WTC11 (cell line): ENCODE data around the gene CD48. TPM values are rescaled to one million over a fixed set of nuclear protein-coding genes. Genes with fewer than 3 reads are reported as not detected.

ENCODE experiments used
- ATAC-seq: fragments of 200-7000 bp; cut with Tn5 transposase; 2 replicates; pipeline ENCODE4 v1.10.0; 2021; ENCODE audit warnings: mild to moderate bottlenecking, moderate library complexity
- CTCF ChIA-PET: fragments of 300-600 bp; sonication (Branson Sonifier 250); formaldehyde crosslinking; loops from one replicate; lab custom pipeline; 2021; ENCODE audit warnings: antibody characterized with exemption; lab: Charles Lee
- POLR2A ChIA-PET: fragments of 350-600 bp; sonication (Branson Sonifier 250); formaldehyde crosslinking; loops from one replicate; lab custom pipeline; 2021; ENCODE audit warnings: antibody characterized with exemption; lab: Charles Lee
- DNase-seq: peaks from one replicate; pipeline ENCODE4 v3.0.0; 2021; ENCODE audit warnings: low spot score
- H3K27ac Mint-ChIP-seq: 2 replicates; pipeline ENCODE4 v1.8.0; 2021; ENCODE audit warnings: mixed read lengths
- H3K27me3 Mint-ChIP-seq: 2 replicates; pipeline ENCODE4 v1.8.0; 2021; ENCODE audit warnings: low read depth, mild to moderate bottlenecking, moderate library complexity, mixed read lengths
- H3K36me3 Mint-ChIP-seq: 2 replicates; pipeline ENCODE4 v1.8.0; 2021; ENCODE audit warnings: mixed read lengths
- H3K4me1 Mint-ChIP-seq: 2 replicates; pipeline ENCODE4 v1.8.0; 2022; ENCODE audit warnings: mixed read lengths
- H3K4me3 Mint-ChIP-seq: 2 replicates; pipeline ENCODE4 v1.8.0; 2021; ENCODE audit warnings: mild to moderate bottlenecking, moderate library complexity, mixed read lengths
- H3K9me3 Mint-ChIP-seq: 2 replicates; pipeline ENCODE4 v1.8.0; 2021; ENCODE audit warnings: mixed read lengths
- CREB1 ChIP-seq: sonication (generic); formaldehyde crosslinking; IDR thresholded peaks from 2 replicates; pipeline ENCODE4 v1.8.0; 2023; ENCODE audit warnings: mild to moderate bottlenecking, missing genetic modification reagents
- ETV6 ChIP-seq: sonication (generic); formaldehyde crosslinking; IDR thresholded peaks from 2 replicates; pipeline ENCODE4 v1.8.1; 2022; ENCODE audit warnings: mild to moderate bottlenecking, missing genetic modification reagents
- JAZF1 ChIP-seq: fragments of 250-450 bp; sonication (Bioruptor Pico); IDR thresholded peaks from 2 replicates; pipeline ENCODE4 v1.9.0; 2021; ENCODE audit warnings: moderate library complexity, mild to moderate bottlenecking, inconsistent platforms
- MYBL2 ChIP-seq: sonication (generic); formaldehyde crosslinking; IDR thresholded peaks from 2 replicates; pipeline ENCODE4 v1.8.1; 2023; ENCODE audit warnings: mild to moderate bottlenecking, moderate library complexity, missing genetic modification reagents
- NFYB ChIP-seq: sonication (generic); formaldehyde crosslinking; conservative IDR thresholded peaks from 2 replicates; pipeline ENCODE4 v1.8.0; 2022; ENCODE audit warnings: low read depth, missing genetic modification reagents
- RORB ChIP-seq: fragments of 250-450 bp; sonication (Bioruptor Pico); IDR thresholded peaks from 2 replicates; pipeline ENCODE4 v1.9.0; 2021; ENCODE audit warnings: mild to moderate bottlenecking
- SMAD4 ChIP-seq: sonication (generic); formaldehyde crosslinking; IDR thresholded peaks from 2 replicates; pipeline ENCODE4 v1.8.0; 2022; ENCODE audit warnings: mild to moderate bottlenecking, missing genetic modification reagents
- SOX15 ChIP-seq: fragments of 250-450 bp; sonication (Bioruptor Pico); IDR thresholded peaks from 2 replicates; pipeline ENCODE4 v1.9.0; 2021; ENCODE audit warnings: mild to moderate bottlenecking
- TEAD4 ChIP-seq: sonication (generic); formaldehyde crosslinking; IDR thresholded peaks from 2 replicates; pipeline ENCODE4 v1.8.0; 2022; ENCODE audit warnings: mild to moderate bottlenecking, missing genetic modification reagents
- ZBTB21 ChIP-seq: sonication (generic); formaldehyde crosslinking; IDR thresholded peaks from 2 replicates; pipeline ENCODE4 v1.8.1; 2023; ENCODE audit warnings: mild to moderate bottlenecking, missing genetic modification reagents, borderline replicate concordance
- ZNF396 ChIP-seq: fragments of 250-450 bp; sonication (Bioruptor Pico); IDR thresholded peaks from 2 replicates; pipeline ENCODE4 v1.8.0; 2021; ENCODE audit warnings: mild to moderate bottlenecking, moderate library complexity, borderline replicate concordance
- ZNF423 ChIP-seq: fragments of 250-450 bp; sonication (Bioruptor Pico); IDR thresholded peaks from 2 replicates; pipeline ENCODE4 v2.1.2; 2022; ENCODE audit warnings: mild to moderate bottlenecking, moderate library complexity
- total RNA-seq: library from RNA; stranded (reverse); gene quantifications from 3 replicates; pipeline ENCODE4 v1.2.3, GENCODE V29; 2021
- TF ChIP-seq, protein P1 (sequence below): sonication (generic); formaldehyde crosslinking; IDR thresholded peaks from 2 replicates; pipeline ENCODE4 v1.8.1; 2022; ENCODE audit warnings: low read depth, missing genetic modification reagents, borderline replicate concordance
- TF ChIP-seq, protein P2 (sequence below): fragments of 250-450 bp; sonication (Bioruptor Pico); IDR thresholded peaks from 2 replicates; pipeline ENCODE4 v1.9.0; 2021; ENCODE audit warnings: mild to moderate bottlenecking
- TF ChIP-seq, protein P3 (sequence below): sonication (generic); formaldehyde crosslinking; IDR thresholded peaks from 2 replicates; pipeline ENCODE4 v1.8.1; 2023; ENCODE audit warnings: mild to moderate bottlenecking, missing genetic modification reagents
- TF ChIP-seq, protein P4 (sequence below): sonication (generic); formaldehyde crosslinking; conservative IDR thresholded peaks from 2 replicates; pipeline ENCODE4 v1.8.1; 2022; ENCODE audit warnings: mild to moderate bottlenecking, missing genetic modification reagents
- TF ChIP-seq, protein P5 (sequence below): fragments of 250-450 bp; sonication (Bioruptor Pico); IDR thresholded peaks from 2 replicates; pipeline ENCODE4 v2.1.2; 2022; ENCODE audit warnings: mild to moderate bottlenecking, moderate library complexity
- TF ChIP-seq, protein P6 (sequence below): fragments of 250-450 bp; sonication (Bioruptor Pico); IDR thresholded peaks from 2 replicates; pipeline ENCODE4 v1.8.0; 2021; ENCODE audit warnings: mild to moderate bottlenecking
- TF ChIP-seq, protein P7 (sequence below): sonication (generic); formaldehyde crosslinking; IDR thresholded peaks from 2 replicates; pipeline ENCODE4 v1.8.0; 2023; ENCODE audit warnings: missing genetic modification reagents
- TF ChIP-seq, protein P8 (sequence below): fragments of 250-450 bp; sonication (Bioruptor Pico); IDR thresholded peaks from 2 replicates; pipeline ENCODE4 v1.9.0; 2021; ENCODE audit warnings: mild to moderate bottlenecking
- TF ChIP-seq, protein P9 (sequence below): fragments of 200-600 bp; IDR thresholded peaks from 2 replicates; pipeline ENCODE4 v1.8.0; 2022; ENCODE audit warnings: antibody characterized with exemption

The CD48 gene
- total RNA-seq, 1 experiment from 2014 or later = 0.66 TPM

DNA sequence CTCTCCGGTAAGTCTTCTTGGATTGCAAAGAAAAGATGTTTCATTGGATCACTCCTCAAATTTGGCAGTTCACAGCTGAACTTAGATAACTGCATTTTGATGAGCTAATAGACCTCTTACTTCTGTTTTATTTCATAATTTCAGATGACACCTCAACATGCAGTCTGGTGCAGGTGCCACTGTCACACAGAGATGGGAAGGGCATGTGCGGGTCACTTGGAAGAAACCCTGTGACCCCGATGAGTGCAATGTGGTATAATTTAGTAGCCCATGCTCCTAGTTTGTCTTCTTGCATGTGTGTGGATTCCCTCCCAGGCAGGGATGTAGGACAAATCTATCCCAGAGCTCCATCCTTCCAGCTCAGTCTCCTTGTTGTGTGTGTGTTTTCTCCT lies 64.3 kb downstream of the CD48 start:
- peaks cover 8% of the 10 kb centered on the region for H3K27me3 Mint-ChIP-seq
- H3K36me3 Mint-ChIP-seq = peaks cover 4% of the 10 kb centered on the region; the same call in 1 of the 2 replicates
- H3K27ac Mint-ChIP-seq = no peak overlapping the region
- TF ChIP-seq, protein P1, sequence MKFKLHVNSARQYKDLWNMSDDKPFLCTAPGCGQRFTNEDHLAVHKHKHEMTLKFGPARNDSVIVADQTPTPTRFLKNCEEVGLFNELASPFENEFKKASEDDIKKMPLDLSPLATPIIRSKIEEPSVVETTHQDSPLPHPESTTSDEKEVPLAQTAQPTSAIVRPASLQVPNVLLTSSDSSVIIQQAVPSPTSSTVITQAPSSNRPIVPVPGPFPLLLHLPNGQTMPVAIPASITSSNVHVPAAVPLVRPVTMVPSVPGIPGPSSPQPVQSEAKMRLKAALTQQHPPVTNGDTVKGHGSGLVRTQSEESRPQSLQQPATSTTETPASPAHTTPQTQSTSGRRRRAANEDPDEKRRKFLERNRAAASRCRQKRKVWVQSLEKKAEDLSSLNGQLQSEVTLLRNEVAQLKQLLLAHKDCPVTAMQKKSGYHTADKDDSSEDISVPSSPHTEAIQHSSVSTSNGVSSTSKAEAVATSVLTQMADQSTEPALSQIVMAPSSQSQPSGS (CRISPR knock-in tag) = no peak
- TF ChIP-seq ZBTB21 (CRISPR knock-in tag) (no peak), RORB (CRISPR knock-in tag) (no peak), TEAD4 (CRISPR knock-in tag) (no peak)
- ChIA-PET CTCF (interaction anchor here (1.6 kb wide), 1 partner anchor 28 kb away, joined by 4 read pairs; no protein-coding TSS in a partner anchor), POLR2A (no interaction called here)
- peaks cover 15% of the 10 kb centered on the region for H3K9me3 Mint-ChIP-seq
- DNase-seq (no peak), ATAC-seq (no peak)
- H3K4me3 Mint-ChIP-seq = no peak overlapping the region
- peaks cover 19% of the 10 kb centered on the region for H3K4me1 Mint-ChIP-seq

DNA sequence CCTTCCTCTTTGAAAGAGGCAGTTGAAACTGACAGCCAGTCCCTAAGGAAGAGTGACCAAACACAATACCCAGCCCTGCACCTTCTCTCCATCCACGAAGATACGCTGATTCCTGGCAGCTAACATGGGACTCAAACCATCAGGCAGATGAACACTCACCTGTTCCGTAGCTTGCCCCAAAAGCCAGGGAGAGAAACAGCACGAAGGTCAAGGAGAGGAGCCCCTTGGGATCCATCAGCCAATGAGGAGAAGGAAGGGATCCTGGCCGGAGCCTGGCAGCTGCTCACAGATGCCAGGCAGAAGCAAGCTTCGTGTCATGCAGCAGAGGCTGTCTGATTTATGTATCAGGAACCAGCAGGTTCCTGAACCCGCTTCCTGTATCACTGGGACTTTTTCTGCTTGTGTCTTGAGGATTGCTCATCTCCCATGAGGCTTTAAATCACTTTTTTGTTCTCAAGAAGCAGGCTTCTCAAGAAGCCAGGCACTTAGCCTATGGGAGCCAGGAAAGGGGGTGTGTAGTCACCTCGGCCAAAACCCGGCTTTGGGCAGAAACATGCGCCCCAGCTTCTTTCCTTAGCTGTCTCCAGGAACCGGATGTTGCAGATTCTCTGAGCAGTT lies 64.8 kb downstream of the CD48 start, which contains the start of gene SLAMF1:
SLAMF1 (minus strand) TSS at position 334 of the 618 bp plus-strand sequence; CDS start at position 235, 99 bp downstream.
- H3K27ac Mint-ChIP-seq = no peak within 1 kb of the TSS
- peaks cover 14% of the 10 kb centered on the region for H3K4me1 Mint-ChIP-seq
- TF ChIP-seq NFYB (CRISPR knock-in tag) = no peak
- TF ChIP-seq, protein P2, sequence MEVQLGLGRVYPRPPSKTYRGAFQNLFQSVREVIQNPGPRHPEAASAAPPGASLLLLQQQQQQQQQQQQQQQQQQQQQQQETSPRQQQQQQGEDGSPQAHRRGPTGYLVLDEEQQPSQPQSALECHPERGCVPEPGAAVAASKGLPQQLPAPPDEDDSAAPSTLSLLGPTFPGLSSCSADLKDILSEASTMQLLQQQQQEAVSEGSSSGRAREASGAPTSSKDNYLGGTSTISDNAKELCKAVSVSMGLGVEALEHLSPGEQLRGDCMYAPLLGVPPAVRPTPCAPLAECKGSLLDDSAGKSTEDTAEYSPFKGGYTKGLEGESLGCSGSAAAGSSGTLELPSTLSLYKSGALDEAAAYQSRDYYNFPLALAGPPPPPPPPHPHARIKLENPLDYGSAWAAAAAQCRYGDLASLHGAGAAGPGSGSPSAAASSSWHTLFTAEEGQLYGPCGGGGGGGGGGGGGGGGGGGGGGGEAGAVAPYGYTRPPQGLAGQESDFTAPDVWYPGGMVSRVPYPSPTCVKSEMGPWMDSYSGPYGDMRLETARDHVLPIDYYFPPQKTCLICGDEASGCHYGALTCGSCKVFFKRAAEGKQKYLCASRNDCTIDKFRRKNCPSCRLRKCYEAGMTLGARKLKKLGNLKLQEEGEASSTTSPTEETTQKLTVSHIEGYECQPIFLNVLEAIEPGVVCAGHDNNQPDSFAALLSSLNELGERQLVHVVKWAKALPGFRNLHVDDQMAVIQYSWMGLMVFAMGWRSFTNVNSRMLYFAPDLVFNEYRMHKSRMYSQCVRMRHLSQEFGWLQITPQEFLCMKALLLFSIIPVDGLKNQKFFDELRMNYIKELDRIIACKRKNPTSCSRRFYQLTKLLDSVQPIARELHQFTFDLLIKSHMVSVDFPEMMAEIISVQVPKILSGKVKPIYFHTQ = no peak
- TF ChIP-seq, protein P3, sequence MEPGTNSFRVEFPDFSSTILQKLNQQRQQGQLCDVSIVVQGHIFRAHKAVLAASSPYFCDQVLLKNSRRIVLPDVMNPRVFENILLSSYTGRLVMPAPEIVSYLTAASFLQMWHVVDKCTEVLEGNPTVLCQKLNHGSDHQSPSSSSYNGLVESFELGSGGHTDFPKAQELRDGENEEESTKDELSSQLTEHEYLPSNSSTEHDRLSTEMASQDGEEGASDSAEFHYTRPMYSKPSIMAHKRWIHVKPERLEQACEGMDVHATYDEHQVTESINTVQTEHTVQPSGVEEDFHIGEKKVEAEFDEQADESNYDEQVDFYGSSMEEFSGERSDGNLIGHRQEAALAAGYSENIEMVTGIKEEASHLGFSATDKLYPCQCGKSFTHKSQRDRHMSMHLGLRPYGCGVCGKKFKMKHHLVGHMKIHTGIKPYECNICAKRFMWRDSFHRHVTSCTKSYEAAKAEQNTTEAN (CRISPR knock-in tag) = no peak
- TF ChIP-seq, protein P4, sequence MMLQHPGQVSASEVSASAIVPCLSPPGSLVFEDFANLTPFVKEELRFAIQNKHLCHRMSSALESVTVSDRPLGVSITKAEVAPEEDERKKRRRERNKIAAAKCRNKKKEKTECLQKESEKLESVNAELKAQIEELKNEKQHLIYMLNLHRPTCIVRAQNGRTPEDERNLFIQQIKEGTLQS (CRISPR knock-in tag) = no peak
- TF ChIP-seq, protein P5, sequence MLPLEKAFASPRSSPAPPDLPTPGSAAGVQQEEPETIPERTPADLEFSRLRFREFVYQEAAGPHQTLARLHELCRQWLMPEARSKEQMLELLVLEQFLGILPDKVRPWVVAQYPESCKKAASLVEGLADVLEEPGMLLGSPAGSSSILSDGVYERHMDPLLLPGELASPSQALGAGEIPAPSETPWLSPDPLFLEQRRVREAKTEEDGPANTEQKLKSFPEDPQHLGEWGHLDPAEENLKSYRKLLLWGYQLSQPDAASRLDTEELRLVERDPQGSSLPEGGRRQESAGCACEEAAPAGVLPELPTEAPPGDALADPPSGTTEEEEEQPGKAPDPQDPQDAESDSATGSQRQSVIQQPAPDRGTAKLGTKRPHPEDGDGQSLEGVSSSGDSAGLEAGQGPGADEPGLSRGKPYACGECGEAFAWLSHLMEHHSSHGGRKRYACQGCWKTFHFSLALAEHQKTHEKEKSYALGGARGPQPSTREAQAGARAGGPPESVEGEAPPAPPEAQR (CRISPR knock-in tag) = no peak
- no peak for TF ChIP-seq SMAD4 (CRISPR knock-in tag)
- TF ChIP-seq, protein P6, sequence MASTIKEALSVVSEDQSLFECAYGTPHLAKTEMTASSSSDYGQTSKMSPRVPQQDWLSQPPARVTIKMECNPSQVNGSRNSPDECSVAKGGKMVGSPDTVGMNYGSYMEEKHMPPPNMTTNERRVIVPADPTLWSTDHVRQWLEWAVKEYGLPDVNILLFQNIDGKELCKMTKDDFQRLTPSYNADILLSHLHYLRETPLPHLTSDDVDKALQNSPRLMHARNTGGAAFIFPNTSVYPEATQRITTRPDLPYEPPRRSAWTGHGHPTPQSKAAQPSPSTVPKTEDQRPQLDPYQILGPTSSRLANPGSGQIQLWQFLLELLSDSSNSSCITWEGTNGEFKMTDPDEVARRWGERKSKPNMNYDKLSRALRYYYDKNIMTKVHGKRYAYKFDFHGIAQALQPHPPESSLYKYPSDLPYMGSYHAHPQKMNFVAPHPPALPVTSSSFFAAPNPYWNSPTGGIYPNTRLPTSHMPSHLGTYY (CRISPR knock-in tag) = no peak
- TF ChIP-seq, protein P7, sequence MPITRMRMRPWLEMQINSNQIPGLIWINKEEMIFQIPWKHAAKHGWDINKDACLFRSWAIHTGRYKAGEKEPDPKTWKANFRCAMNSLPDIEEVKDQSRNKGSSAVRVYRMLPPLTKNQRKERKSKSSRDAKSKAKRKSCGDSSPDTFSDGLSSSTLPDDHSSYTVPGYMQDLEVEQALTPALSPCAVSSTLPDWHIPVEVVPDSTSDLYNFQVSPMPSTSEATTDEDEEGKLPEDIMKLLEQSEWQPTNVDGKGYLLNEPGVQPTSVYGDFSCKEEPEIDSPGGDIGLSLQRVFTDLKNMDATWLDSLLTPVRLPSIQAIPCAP (CRISPR knock-in tag) = no peak
- TF ChIP-seq SOX15 (CRISPR knock-in tag) = no peak
- TF ChIP-seq, protein P8, sequence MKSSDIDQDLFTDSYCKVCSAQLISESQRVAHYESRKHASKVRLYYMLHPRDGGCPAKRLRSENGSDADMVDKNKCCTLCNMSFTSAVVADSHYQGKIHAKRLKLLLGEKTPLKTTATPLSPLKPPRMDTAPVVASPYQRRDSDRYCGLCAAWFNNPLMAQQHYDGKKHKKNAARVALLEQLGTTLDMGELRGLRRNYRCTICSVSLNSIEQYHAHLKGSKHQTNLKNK (CRISPR knock-in tag) = no peak
- no peak for TF ChIP-seq ZNF396 (CRISPR knock-in tag)
- no peak for TF ChIP-seq JAZF1 (CRISPR knock-in tag)
- no peak for TF ChIP-seq MYBL2 (CRISPR knock-in tag)
- TF ChIP-seq, protein P9, sequence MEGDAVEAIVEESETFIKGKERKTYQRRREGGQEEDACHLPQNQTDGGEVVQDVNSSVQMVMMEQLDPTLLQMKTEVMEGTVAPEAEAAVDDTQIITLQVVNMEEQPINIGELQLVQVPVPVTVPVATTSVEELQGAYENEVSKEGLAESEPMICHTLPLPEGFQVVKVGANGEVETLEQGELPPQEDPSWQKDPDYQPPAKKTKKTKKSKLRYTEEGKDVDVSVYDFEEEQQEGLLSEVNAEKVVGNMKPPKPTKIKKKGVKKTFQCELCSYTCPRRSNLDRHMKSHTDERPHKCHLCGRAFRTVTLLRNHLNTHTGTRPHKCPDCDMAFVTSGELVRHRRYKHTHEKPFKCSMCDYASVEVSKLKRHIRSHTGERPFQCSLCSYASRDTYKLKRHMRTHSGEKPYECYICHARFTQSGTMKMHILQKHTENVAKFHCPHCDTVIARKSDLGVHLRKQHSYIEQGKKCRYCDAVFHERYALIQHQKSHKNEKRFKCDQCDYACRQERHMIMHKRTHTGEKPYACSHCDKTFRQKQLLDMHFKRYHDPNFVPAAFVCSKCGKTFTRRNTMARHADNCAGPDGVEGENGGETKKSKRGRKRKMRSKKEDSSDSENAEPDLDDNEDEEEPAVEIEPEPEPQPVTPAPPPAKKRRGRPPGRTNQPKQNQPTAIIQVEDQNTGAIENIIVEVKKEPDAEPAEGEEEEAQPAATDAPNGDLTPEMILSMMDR = no peak
- TF ChIP-seq CREB1 (CRISPR knock-in tag) = no peak
- TF ChIP-seq ETV6 = no peak
- no peak for TF ChIP-seq ZNF423
- no peak for TF ChIP-seq ZBTB21 (CRISPR knock-in tag)
- H3K27me3 Mint-ChIP-seq = peaks cover 8% of the 10 kb centered on the region
- H3K9me3 Mint-ChIP-seq = peaks cover 15% of the 10 kb centered on the region
- DNase-seq = no peak
- peaks cover 4% of the 10 kb centered on the region; the same call in 1 of the 2 replicates for H3K36me3 Mint-ChIP-seq
- no peak for ATAC-seq
- POLR2A ChIA-PET = no interaction called here
- H3K4me3 Mint-ChIP-seq = no peak within 1 kb of the TSS
- CTCF ChIA-PET = interaction anchor here (1.6 kb wide), 1 partner anchor 28 kb away, joined by 4 read pairs; no protein-coding TSS in a partner anchor
